Esophagus muscularis mucosa (tissue), 4 donors: Measurements from ENCODE around the gene AUTS2. TPM values are rescaled to one million over a fixed set of nuclear protein-coding genes. Genes with fewer than 3 reads are reported as not detected.

Experiments used
- DNase-seq: peaks from one replicate; pipeline ENCODE4 v3.0.0-alpha.2; 2017; ENCODE audit errors: extremely low spot score
- H3K27ac ChIP-seq, 4 donors: fragments of 200-600 bp; sonication (generic); replicated peaks in 1 of 4; 1 replicate in 3 of 4; 2 replicates in 1 of 4; pipeline ENCODE4 v1.5.1; 2016 to 2019; ENCODE audit warnings: mild to moderate bottlenecking in 1 of 4
- H3K27me3 ChIP-seq, 4 donors: fragments of 200-600 bp; sonication (generic); one replicate each; pipeline versions ENCODE4 v1.5.1 to v1.6.0; 2016 to 2019
- H3K36me3 ChIP-seq, 4 donors: fragments of 200-600 bp; sonication (generic); one replicate each; pipeline ENCODE4 v1.5.1; 2016 to 2019
- H3K4me1 ChIP-seq, 4 donors: fragments of 200-600 bp; sonication (generic); one replicate each; pipeline ENCODE4 v1.5.1; 2016 to 2019
- H3K4me3 ChIP-seq, 4 donors: fragments of 200-600 bp; sonication (generic); 1 replicate in 2 of 4; 2 replicates in 2 of 4; pipeline ENCODE4 v1.5.1; 2016 to 2019; ENCODE audit warnings: mild to moderate bottlenecking in 4 of 4, moderate library complexity in 1 of 4
- H3K9me3 ChIP-seq, 4 donors: fragments of 200-600 bp; sonication (generic); 1 replicate in 3 of 4; 2 replicates in 1 of 4; pipeline ENCODE4 v1.5.1; 2016 to 2019
- EP300 ChIP-seq: sonication (generic); formaldehyde crosslinking; IDR thresholded peaks from one replicate; pipeline ENCODE4 v1.6.1; 2017; ENCODE audit warnings: antibody characterized with exemption
- POLR2A ChIP-seq: fragments of 450-650 bp; IDR thresholded peaks from one replicate; pipeline ENCODE4 v1.6.1; 2017; ENCODE audit warnings: antibody characterized with exemption, moderate library complexity, mild to moderate bottlenecking, low read depth
- POLR2AphosphoS5 ChIP-seq, 2 donors: sonication (generic); formaldehyde crosslinking; IDR thresholded peaks; one replicate each; pipeline ENCODE4 v1.6.1; 2017; ENCODE audit warnings: antibody characterized with exemption in 2 of 2
- WGBS: methylation state at CpG from one replicate; pipeline ENCODE4 v1.1.5; 2018; 5-methylcytosine and 5-hydroxymethylcytosine counted together
- intact Hi-C: fragments of 100-400 bp; cut with DNase I; formaldehyde crosslinking; loops from one replicate; pipeline ENCODE4 v1.15.1; 2023
- total RNA-seq, 4 donors: library from RNA; depleted of rRNA; stranded (reverse); fragments of >200 nt; gene quantifications; one replicate each; pipeline versions ENCODE4 v1.1.0 to v1.2.1, GENCODE V29; 2016
- TF ChIP-seq, protein P1 (sequence below), 3 experiments: fragments of 200-600 bp in 2 of 3; fragments of 450-650 bp in 1 of 3; sonication (generic) in 2 of 3; IDR thresholded peaks; one replicate each; pipeline ENCODE4 v1.5.1; 2017 to 2019; ENCODE audit warnings: antibody characterized with exemption in 3 of 3, mild to moderate bottlenecking in 2 of 3, moderate library complexity in 1 of 3

AUTS2 gene
- total RNA-seq, 4 donors from 2014 or later = 18.5 to 44.9 (median 34.2) TPM

DNA sequence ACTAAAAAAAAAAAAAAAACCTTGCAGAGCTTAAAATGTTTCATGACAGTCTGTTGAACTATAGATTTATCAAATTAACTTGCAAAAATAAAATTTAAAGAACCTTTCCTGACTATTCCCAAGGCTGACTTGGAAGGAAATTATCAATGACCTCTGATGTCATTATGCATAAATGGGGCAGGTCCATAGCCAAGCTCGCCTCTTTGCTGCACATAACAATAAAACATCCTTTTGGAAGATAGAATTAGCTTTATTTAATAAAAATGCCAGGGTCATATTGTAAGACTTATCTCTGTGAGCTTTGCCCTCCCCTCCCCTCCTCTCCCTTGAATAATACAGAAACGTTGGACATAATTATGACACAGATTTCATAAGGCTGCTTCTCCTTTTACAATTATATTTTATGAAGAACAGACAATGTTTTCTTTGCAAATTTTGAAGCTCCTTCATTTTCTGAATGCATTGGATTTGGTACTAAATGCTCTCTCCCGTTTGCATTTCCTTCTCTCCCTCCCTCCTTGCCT, 444.8 kb downstream of the AUTS2 start:
- intact Hi-C loops = loop anchor here (5.0 kb wide), 1 partner anchor 654 kb away; no protein-coding TSS in a partner anchor
- TF ChIP-seq POLR2AphosphoS5 (IDR thresholded peaks at IDR 0.05) = no peak
- TF ChIP-seq, protein P1, sequence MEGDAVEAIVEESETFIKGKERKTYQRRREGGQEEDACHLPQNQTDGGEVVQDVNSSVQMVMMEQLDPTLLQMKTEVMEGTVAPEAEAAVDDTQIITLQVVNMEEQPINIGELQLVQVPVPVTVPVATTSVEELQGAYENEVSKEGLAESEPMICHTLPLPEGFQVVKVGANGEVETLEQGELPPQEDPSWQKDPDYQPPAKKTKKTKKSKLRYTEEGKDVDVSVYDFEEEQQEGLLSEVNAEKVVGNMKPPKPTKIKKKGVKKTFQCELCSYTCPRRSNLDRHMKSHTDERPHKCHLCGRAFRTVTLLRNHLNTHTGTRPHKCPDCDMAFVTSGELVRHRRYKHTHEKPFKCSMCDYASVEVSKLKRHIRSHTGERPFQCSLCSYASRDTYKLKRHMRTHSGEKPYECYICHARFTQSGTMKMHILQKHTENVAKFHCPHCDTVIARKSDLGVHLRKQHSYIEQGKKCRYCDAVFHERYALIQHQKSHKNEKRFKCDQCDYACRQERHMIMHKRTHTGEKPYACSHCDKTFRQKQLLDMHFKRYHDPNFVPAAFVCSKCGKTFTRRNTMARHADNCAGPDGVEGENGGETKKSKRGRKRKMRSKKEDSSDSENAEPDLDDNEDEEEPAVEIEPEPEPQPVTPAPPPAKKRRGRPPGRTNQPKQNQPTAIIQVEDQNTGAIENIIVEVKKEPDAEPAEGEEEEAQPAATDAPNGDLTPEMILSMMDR (IDR thresholded peaks at IDR 0.05) = no peak
- no peak for TF ChIP-seq EP300
- no peak for TF ChIP-seq POLR2A
- peaks cover 11 to 30% (median 16%) of the 10 kb centered on the region in 4 donors for H3K4me1 ChIP-seq
- 73% methylated on average over 3 of the region's 3 CpGs for WGBS
- DNase-seq = no peak
- no peak overlapping the region for H3K4me3 ChIP-seq
- no peak overlapping the region for H3K27ac ChIP-seq
- H3K36me3 ChIP-seq = no peaks in the 10 kb centered on the region
- no peaks in the 10 kb centered on the region for H3K9me3 ChIP-seq
- H3K27me3 ChIP-seq = no peaks in the 10 kb centered on the region

DNA sequence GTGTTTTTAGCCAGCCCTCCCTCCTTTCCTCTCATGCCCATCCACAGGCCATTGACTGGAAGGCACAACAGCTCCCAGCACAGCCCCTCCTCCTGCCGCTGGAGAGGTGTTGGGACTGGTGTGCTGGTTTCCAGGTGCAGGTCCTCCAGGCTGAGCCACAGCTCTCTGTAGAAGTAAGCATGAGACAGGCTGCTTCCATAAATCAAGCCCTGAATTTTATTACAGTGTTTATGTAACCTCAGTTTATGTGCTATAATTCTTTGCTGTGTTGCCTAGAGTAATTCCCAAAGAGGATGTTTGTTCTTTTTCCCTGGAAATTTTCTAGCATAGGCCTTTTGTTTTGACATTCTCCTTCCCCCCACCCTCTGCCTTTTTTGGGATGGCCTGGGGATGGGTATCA, 445.8 kb downstream of the AUTS2 start:
- WGBS = 80% methylated on average over 1 of the region's 1 CpG
- no peak overlapping the region for H3K27ac ChIP-seq
- H3K27me3 ChIP-seq = no peaks in the 10 kb centered on the region
- H3K9me3 ChIP-seq = no peaks in the 10 kb centered on the region
- H3K4me1 ChIP-seq = peaks cover 11 to 33% (median 16%) of the 10 kb centered on the region in 4 donors
- H3K36me3 ChIP-seq = no peaks in the 10 kb centered on the region
- intact Hi-C loops = loop anchor here (5.0 kb wide), 1 partner anchor 653 kb away; no protein-coding TSS in a partner anchor
- H3K4me3 ChIP-seq = no peak overlapping the region
- TF ChIP-seq POLR2A (no peak), POLR2AphosphoS5 (IDR thresholded peaks at IDR 0.05) (no peak), EP300 (no peak)
- TF ChIP-seq, protein P1 (IDR thresholded peaks at IDR 0.05) = no peak
- no peak for DNase-seq

DNA sequence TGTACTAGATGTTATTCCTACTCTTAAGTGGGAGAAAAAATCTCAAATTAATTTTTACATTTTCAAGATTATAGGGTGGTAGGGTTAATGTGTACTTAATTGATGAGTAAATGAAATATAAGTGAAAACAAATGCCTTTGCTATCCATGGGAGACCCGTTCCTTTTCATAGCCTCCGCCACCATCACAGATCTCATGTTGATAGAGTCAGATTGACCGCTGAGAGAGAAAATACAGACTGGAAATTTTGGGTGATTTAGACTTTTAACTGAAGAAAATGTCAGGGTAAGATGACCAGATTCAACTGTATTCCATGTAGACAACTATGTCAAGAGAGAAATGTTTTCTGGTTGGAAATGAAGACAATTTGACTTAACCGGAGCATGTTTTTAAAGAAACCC, 446.2 kb downstream of the AUTS2 start:
- Histone ChIP-seq H3K27me3 (no peaks in the 10 kb centered on the region), H3K36me3 (no peaks in the 10 kb centered on the region), H3K4me3 (no peak overlapping the region), H3K4me1 (peaks cover 11 to 33% (median 16%) of the 10 kb centered on the region in 4 donors), H3K27ac (no peak overlapping the region), H3K9me3 (no peaks in the 10 kb centered on the region)
- WGBS = 98% methylated on average over 4 of the region's 4 CpGs
- TF ChIP-seq EP300 = no peak
- no peak for TF ChIP-seq POLR2AphosphoS5 (IDR thresholded peaks at IDR 0.05)
- TF ChIP-seq, protein P1 (IDR thresholded peaks at IDR 0.05) = no peak
- no peak for TF ChIP-seq POLR2A
- intact Hi-C loops = loop anchor here (5.0 kb wide), 1 partner anchor 653 kb away; no protein-coding TSS in a partner anchor
- DNase-seq = no peak

DNA sequence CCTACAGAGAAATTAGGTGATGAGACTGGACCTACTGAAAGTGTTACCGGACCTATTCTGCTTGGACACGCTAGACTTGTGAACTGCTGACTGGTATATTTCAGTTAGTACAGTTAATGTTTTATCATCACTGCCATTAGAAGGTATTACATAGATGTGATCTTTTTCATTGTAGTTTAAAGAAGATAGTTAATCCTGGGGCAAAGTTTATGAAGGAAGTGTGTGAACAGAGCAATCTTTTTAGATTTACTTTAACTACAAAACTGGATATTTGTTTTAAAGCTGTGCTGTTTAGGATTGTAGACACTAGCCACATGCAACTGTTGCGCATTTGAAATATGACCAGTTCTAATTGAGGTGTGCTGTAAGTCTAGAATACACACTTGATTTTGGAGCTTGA, 446.7 kb downstream of the AUTS2 start:
- H3K27ac ChIP-seq = no peak overlapping the region
- no peak for DNase-seq
- WGBS = 100% methylated on average over 3 of the region's 3 CpGs
- intact Hi-C loops = loop anchor here (5.0 kb wide), 1 partner anchor 652 kb away; no protein-coding TSS in a partner anchor
- H3K4me1 ChIP-seq = peaks cover 11 to 33% (median 16%) of the 10 kb centered on the region in 4 donors
- no peak overlapping the region for H3K4me3 ChIP-seq
- H3K9me3 ChIP-seq = no peaks in the 10 kb centered on the region
- no peaks in the 10 kb centered on the region for H3K36me3 ChIP-seq
- no peaks in the 10 kb centered on the region for H3K27me3 ChIP-seq
- TF ChIP-seq POLR2AphosphoS5 (IDR thresholded peaks at IDR 0.05) = no peak
- TF ChIP-seq EP300 = no peak
- TF ChIP-seq, protein P1 (IDR thresholded peaks at IDR 0.05) = no peak
- no peak for TF ChIP-seq POLR2A

DNA sequence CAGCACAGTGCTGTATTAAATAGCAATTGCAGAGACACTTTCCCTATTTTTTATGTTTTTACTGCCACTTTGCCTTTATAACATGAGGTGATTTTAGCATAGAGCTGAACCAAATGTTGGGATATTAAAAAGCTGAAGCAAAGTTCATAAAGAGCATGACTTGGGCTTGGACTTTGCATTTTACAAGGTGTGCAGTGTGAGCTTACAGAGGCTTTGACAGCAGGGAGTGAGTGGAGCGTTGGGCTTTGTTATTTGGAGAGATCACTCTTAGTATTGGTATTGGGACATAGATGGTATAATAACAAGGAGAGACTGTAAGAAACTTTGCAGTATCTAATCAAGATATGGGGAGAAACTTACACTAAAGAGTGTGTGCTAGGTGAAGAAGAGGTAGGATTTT, 449.1 kb downstream of the AUTS2 start:
- H3K9me3 ChIP-seq = no peaks in the 10 kb centered on the region
- H3K36me3 ChIP-seq = no peaks in the 10 kb centered on the region
- H3K27me3 ChIP-seq = no peaks in the 10 kb centered on the region
- TF ChIP-seq EP300 = no peak
- TF ChIP-seq, protein P1 (IDR thresholded peaks at IDR 0.05) = no peak
- no peak for TF ChIP-seq POLR2A
- TF ChIP-seq POLR2AphosphoS5 (IDR thresholded peaks at IDR 0.05) = no peak
- DNase-seq = no peak
- 100% methylated on average over 1 of the region's 1 CpG for WGBS
- no peak overlapping the region for H3K4me3 ChIP-seq
- intact Hi-C loops = no loop called here
- peaks cover 9 to 29% (median 19%) of the 10 kb centered on the region in 4 donors for H3K4me1 ChIP-seq
- H3K27ac ChIP-seq = no peak overlapping the region
